Omental fat pad (tissue), 4 donors: ENCODE data around the gene NKD1. TPM values are rescaled to one million over a fixed set of nuclear protein-coding genes. Genes with fewer than 3 reads are reported as not detected.

Source experiments
- ATAC-seq: fragments of 150-250 bp; one replicate; pipeline ENCODE4 v1.9.1; 2016; ENCODE audit warnings: mild to moderate bottlenecking, moderate library complexity; ENCODE audit not compliant: low FRiP score
- DNase-seq: peaks from one replicate; pipeline ENCODE4 v3.0.0-alpha.2; 2019; ENCODE audit warnings: low spot score
- CTCF ChIP-seq, 3 donors: fragments of 450-650 bp; IDR thresholded peaks; one replicate each; pipeline ENCODE4 v1.5.1; 2016 to 2017; ENCODE audit warnings: antibody characterized with exemption in 3 of 3, mild to moderate bottlenecking in 3 of 3, moderate library complexity in 2 of 3
- total RNA-seq, 4 donors: library from RNA; depleted of rRNA; stranded (reverse); fragments of >200 nt; gene quantifications; one replicate each; pipeline ENCODE4 v1.1.0, GENCODE V29; 2016

NKD1 gene
- total RNA-seq, 4 donors from 2014 or later, result 2.2 to 11.6 (median 3.1) TPM

GRCh38 chr16:50537533-50538290 lies 10.5 kb upstream of the NKD1 start:
- no peak for TF ChIP-seq CTCF (IDR thresholded peaks at IDR 0.05)
- no peak for DNase-seq
- no peak for ATAC-seq

GRCh38 chr16:50538411-50539052 lies 9.7 kb upstream of the NKD1 start:
- ATAC-seq, result no peak
- no peak for TF ChIP-seq CTCF (IDR thresholded peaks at IDR 0.05)
- DNase-seq, result no peak

- TF ChIP-seq CTCF (IDR thresholded peaks at IDR 0.05), result no peak
- DNase-seq (no peak), ATAC-seq (no peak)
These were observed 9.0 kb upstream of the NKD1 start for GRCh38 chr16:50539053-50539695.

- DNase-seq, result no peak
- no peak for TF ChIP-seq CTCF (IDR thresholded peaks at IDR 0.05)
- no peak for ATAC-seq
These were observed 8.1 kb upstream of the NKD1 start for GRCh38 chr16:50539822-50540710.

- TF ChIP-seq CTCF (IDR thresholded peaks at IDR 0.05), result no peak
- no peak for DNase-seq
- ATAC-seq, result no peak
These were observed 7.5 kb upstream of the NKD1 start for GRCh38 chr16:50540711-50541007.

- no peak for ATAC-seq
- no peak for TF ChIP-seq CTCF (IDR thresholded peaks at IDR 0.05)
- no peak for DNase-seq
These were observed 5.5 kb upstream of the NKD1 start for GRCh38 chr16:50542703-50543102.
